GM19324 (cell line): Measurements from ENCODE around the gene ST3GAL4.

Source experiments
- ATAC-seq: cut with Tn5 transposase; IDR thresholded peaks from one replicate; pipeline ENCODE4 v1.9.1; 2021; ENCODE audit warnings: mild to moderate bottlenecking, moderate library complexity; ENCODE audit not compliant: unreplicated experiment, low FRiP score

ST3GAL4 gene

GRCh38 chr11:126328938-126329643, 26.4 kb upstream of the ST3GAL4 start:
- no peak for ATAC-seq

- ATAC-seq: no peak
Measured at GRCh38 chr11:126329644-126330211, 25.8 kb upstream of the ST3GAL4 start.

- ATAC-seq: no peak
Measured at GRCh38 chr11:126331286-126331685, 24.2 kb upstream of the ST3GAL4 start.

GRCh38 chr11:126332221-126332711, 23.2 kb upstream of the ST3GAL4 start:
- no peak for ATAC-seq

GRCh38 chr11:126333142-126333541, 22.3 kb upstream of the ST3GAL4 start:
- ATAC-seq: no peak

- no peak for ATAC-seq
Measured at GRCh38 chr11:126334659-126335462, 20.6 kb upstream of the ST3GAL4 start.

- ATAC-seq: no peak
Measured at GRCh38 chr11:126335463-126335760, 20.1 kb upstream of the ST3GAL4 start.

- ATAC-seq: no peak
Measured at GRCh38 chr11:126336138-126336541, 19.3 kb upstream of the ST3GAL4 start.

GRCh38 chr11:126336671-126337101, 18.8 kb upstream of the ST3GAL4 start:
- no peak for ATAC-seq

- no peak for ATAC-seq
Measured at GRCh38 chr11:126337126-126337473, 18.4 kb upstream of the ST3GAL4 start.

- no peak for ATAC-seq
Measured at GRCh38 chr11:126337474-126338241, 17.8 kb upstream of the ST3GAL4 start.

- ATAC-seq: no peak
Measured at GRCh38 chr11:126338346-126339055, 17.0 kb upstream of the ST3GAL4 start.

- no peak for ATAC-seq
Measured at GRCh38 chr11:126339073-126339862, 16.2 kb upstream of the ST3GAL4 start.

GRCh38 chr11:126339863-126340434, 15.5 kb upstream of the ST3GAL4 start:
- ATAC-seq: no peak

GRCh38 chr11:126340960-126341606, 14.4 kb upstream of the ST3GAL4 start:
- ATAC-seq: no peak

- ATAC-seq: no peak
Measured at GRCh38 chr11:126341760-126342161, 13.7 kb upstream of the ST3GAL4 start.

GRCh38 chr11:126343051-126343450, 12.4 kb upstream of the ST3GAL4 start:
- ATAC-seq: no peak
